Hematopoietic multipotent progenitor cell treated with erythropoietin and hydrocortisone succinate and interleukin-3 and kit ligand, for 17 days (in vitro differentiated cells): ENCODE results near the gene CD99.
"Not testable (repeated sequence)": the region's sequence is repeated elsewhere in the genome, so short reads cannot be mapped to it uniquely, and the experiment has no call there.

Source experiments
- DNase-seq: peaks from one replicate; pipeline ENCODE4 v3.0.0-alpha.2; 2015; ENCODE audit warnings: low spot score

CD99 gene

DNA sequence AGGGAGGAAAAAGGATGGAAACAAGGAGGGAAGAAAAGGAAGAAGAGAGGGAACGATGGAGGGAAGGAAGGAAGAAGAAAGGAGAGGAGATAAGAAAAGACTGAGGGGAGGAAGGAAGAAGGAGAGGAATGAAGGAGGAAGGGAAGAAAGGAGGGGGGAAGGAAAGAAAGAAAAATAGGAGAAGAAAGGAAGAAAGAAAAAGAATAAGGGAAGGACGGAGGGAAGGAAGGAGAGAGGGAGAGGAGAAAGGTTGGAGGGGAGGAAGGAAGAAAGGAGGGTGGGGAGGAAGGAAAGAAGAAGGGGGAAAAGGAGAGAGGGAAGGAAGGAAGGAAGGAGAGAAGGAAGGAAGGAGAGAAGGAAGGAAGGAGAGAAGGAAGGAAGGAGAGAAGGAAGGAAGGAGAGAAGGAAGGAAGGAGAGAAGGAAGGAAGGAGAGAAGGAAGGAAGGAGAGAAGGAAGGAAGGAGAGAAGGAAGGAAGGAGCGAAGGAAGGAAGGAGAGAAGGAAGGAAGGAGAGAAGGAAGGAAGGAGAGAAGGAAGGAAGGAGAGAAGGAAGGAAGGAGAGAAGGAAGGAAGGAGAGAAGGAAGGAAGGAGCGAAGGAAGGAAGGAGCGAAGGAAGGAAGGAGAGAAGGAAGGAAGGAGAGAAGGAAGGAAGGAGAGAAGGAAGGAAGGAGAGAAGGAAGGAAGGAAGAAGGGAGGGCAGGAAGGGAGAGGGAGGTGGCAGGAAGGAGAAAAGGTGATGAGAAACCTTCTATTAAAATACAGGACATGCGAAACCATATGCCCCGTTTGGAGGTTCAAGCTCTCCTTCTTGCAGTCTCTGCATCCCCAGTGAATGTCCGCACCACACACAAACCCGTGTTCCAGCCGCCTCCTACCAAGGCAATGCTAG lies 82.3 kb downstream of the CD99 start:
- DNase-seq, result not testable (repeated sequence)

DNA sequence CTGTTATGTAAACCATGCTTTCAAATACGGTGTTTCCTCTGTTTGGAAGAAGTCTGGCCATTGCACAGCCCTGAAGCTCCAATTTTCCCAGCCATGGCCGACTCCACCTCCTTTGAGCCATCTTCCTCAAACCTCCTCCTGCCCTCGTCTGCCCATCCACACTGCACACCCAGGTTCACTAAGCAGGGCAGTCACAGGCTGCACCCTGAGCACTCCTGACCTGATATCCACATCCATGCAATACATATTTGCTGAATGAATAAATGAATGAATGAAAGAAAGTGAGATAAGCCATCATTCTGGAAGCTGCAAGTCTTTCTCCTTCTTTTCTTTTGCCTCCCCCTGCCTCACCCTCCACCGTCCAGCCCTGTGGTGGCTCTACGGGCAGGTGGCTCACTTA lies 83.0 kb downstream of the CD99 start:
- no peak for DNase-seq

GRCh38 chrX:2774776-2775175 lies 83.7 kb downstream of the CD99 start:
- DNase-seq, result no peak

GRCh38 chrX:2780472-2781225 lies 89.6 kb downstream of the CD99 start:
- DNase-seq, result not testable (repeated sequence)

GRCh38 chrX:2781226-2781571 lies 90.1 kb downstream of the CD99 start:
- DNase-seq, result no peak

GRCh38 chrX:2781698-2782097 lies 90.6 kb downstream of the CD99 start:
- no peak for DNase-seq

- DNase-seq, result no peak
Observed at GRCh38 chrX:2782171-2782570, 91.1 kb downstream of the CD99 start.

GRCh38 chrX:2782778-2783177 lies 91.7 kb downstream of the CD99 start:
- no peak for DNase-seq

- no peak for DNase-seq
Observed at GRCh38 chrX:2784026-2784425, 92.9 kb downstream of the CD99 start.

DNA sequence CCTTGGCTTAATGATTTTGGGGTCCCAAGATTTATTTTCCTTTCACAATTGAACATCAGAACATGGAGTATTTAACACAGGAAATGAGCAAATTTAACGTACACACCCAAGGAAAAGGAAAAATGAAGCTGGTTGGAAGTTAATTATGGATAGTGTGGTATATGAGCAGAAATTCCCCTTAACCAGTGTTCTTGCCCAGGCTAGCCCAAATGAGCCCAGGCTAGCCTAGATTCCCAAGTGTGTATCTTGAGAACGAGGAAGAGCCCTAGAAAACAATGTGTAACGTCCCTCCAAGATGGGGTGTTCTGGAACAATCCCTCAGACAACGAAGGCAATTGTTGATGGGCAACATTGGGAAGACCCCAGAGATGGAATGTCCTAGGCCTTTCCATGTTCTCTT lies 94.4 kb downstream of the CD99 start:
- no peak for DNase-seq

DNA sequence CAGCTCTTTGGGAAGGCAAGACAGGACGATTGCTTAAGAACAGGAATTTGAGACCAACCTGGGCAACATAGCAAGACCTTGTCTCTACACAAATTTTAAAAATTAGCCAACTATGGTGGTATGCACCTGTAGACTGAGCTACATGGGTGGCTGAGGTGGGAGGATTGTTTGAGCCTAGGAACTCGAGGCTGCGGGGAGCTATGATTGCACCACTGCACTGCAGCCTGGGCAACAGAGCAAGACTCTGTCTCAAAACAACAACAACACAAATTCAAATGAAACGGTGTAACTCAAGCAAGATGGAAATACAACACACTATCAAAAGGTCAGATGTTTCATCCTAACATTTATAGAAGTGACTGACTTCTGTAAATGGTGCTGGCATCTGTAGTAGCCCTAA lies 97.9 kb downstream of the CD99 start:
- no peak for DNase-seq

DNA sequence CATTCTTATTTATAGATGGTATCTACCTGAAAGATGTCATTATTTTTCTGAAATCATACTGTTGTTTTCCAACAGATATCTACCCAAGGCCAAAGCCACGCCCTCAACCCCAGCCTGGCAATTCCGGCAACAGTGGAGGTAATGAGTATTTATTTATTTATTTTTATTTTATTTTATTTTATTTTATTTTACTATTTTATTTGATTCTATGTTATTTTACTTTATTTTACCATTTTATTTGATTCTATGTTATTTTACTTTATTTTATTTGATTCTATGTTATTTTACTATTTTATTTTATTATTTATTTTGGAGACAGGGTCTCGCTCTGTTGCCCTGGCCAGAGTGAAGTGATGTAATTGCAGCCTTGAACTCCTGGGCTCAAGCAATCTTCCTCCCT lies 98.5 kb downstream of the CD99 start:
- DNase-seq, result no peak
